ENCODE measurements around the gene SCAF1.

GRCh38 chr19:49614096-49614833, 27.7 kb upstream of the SCAF1 start:
- TF ChIP-seq POLR2A (IDR thresholded peaks at IDR 0.05) (no peak), CTCF (IDR thresholded peaks at IDR 0.05) (no peak), EP300 (IDR thresholded peaks at IDR 0.05) (no peak)
